Measurements from ENCODE around the gene ZBTB16. TPM values are rescaled to one million over a fixed set of nuclear protein-coding genes. Genes with fewer than 3 reads are reported as not detected.

The ZBTB16 gene
- polyA plus RNA-seq, 3 donors: 4.1 to 12.3 (median 8.3) TPM

- DNase-seq: no peak
- H4K20me1 ChIP-seq (ENCODE audit: insufficient read depth, low read length): peaks cover 59% of the 10 kb centered on the region
- peaks cover 86% of the 10 kb centered on the region for H3K4me1 Mint-ChIP-seq
- no peak overlapping the region for H3K9ac ChIP-seq (ENCODE audit: insufficient read depth, low read length, poor library complexity, severe bottlenecking)
- no peak overlapping the region for H3K4me2 ChIP-seq (replicated peaks; ENCODE audit: extremely low read depth, low read length, poor library complexity, severe bottlenecking)
- no peak for TF ChIP-seq CTCF (IDR thresholded peaks at IDR 0.05)
- H3K4me3 Mint-ChIP-seq: peak overlapping the region in 1 of 2 donors; percentile 77
- H3K27ac ChIP-seq (ENCODE audit: low read depth in 1 of 2, low read length in 2 of 2): no peak overlapping the region
- H3K79me2 ChIP-seq (ENCODE audit: insufficient read depth, low read length): peaks cover 6% of the 10 kb centered on the region
- H3K4me3 ChIP-seq (replicated peaks in 1 of 3; ENCODE audit: low read depth in 2 of 3, low read length in 3 of 3): no peak overlapping the region
- H3K36me3 Mint-ChIP-seq: peaks cover 0 to 10% of the 10 kb centered on the region in 2 donors
- H3K9me3 Mint-ChIP-seq: peaks cover 0 to 3% (median 0%) of the 10 kb centered on the region in 7 donors
- peak overlapping the region in 3 of 7 donors; percentile 11 to 74 (median 31) for H3K27ac Mint-ChIP-seq
- H3K27me3 Mint-ChIP-seq (ENCODE audit: low read depth in 3 of 3): peaks cover 24 to 27% (median 25%) of the 10 kb centered on the region in 3 donors
- no peaks in the 10 kb centered on the region for H3K36me3 ChIP-seq (replicated peaks in 1 of 2; ENCODE audit: control insufficient read depth in 1 of 2, insufficient read depth in 2 of 2, low read length in 2 of 2)
- 78% methylated on average over 4 of the region's 6 CpGs for WGBS (ENCODE audit: insufficient coverage)
- H3K9me3 ChIP-seq (replicated peaks in 1 of 2; ENCODE audit: control insufficient read depth in 1 of 2, insufficient read depth in 1 of 2, low read length in 2 of 2): no peaks in the 10 kb centered on the region
- H2AFZ ChIP-seq (ENCODE audit: insufficient read depth, low read depth, low read length, poor library complexity, severe bottlenecking): no peak overlapping the region
- intact Hi-C loops (cut with micrococcal nuclease): loop anchor here (5.0 to 10.0 kb wide), 3 partner anchors 55 to 83 kb away; no protein-coding TSS in a partner anchor
- peaks cover 58 to 62% of the 10 kb centered on the region in 2 donors for H3K4me1 ChIP-seq (ENCODE audit: control insufficient read depth in 1 of 2, insufficient read depth in 2 of 2, low read length in 2 of 2)
- H3K27me3 ChIP-seq (ENCODE audit: control insufficient read depth in 2 of 2, insufficient read depth in 2 of 2, low read length in 2 of 2): no peaks in the 10 kb centered on the region
Observed at GRCh38 chr11:114079511-114080065, 20.1 kb downstream of the ZBTB16 start.

GRCh38 chr11:114080219-114080618, 20.7 kb downstream of the ZBTB16 start:
- Mint-ChIP-seq H3K4me1 (peaks cover 80% of the 10 kb centered on the region), H3K27me3 (ENCODE audit: low read depth in 3 of 3) (peaks cover 20 to 27% (median 22%) of the 10 kb centered on the region in 3 donors), H3K9me3 (peaks cover 0 to 3% (median 0%) of the 10 kb centered on the region in 7 donors), H3K4me3 (peak overlapping the region in 1 of 2 donors; percentile 77), H3K27ac (peak overlapping the region in 4 of 7 donors; percentile 13 to 76 (median 36)), H3K36me3 (peaks cover 0 to 10% of the 10 kb centered on the region in 2 donors)
- Histone ChIP-seq H3K79me2 (ENCODE audit: insufficient read depth, low read length) (peaks cover 9% of the 10 kb centered on the region), H3K9me3 (replicated peaks in 1 of 2; ENCODE audit: control insufficient read depth in 1 of 2, insufficient read depth in 1 of 2, low read length in 2 of 2) (no peaks in the 10 kb centered on the region), H3K9ac (ENCODE audit: insufficient read depth, low read length, poor library complexity, severe bottlenecking) (no peak overlapping the region), H3K36me3 (replicated peaks in 1 of 2; ENCODE audit: control insufficient read depth in 1 of 2, insufficient read depth in 2 of 2, low read length in 2 of 2) (no peaks in the 10 kb centered on the region), H3K27ac (ENCODE audit: low read depth in 1 of 2, low read length in 2 of 2) (no peak overlapping the region), H4K20me1 (ENCODE audit: insufficient read depth, low read length) (peaks cover 54% of the 10 kb centered on the region), H2AFZ (ENCODE audit: insufficient read depth, low read depth, low read length, poor library complexity, severe bottlenecking) (no peak overlapping the region), H3K4me3 (replicated peaks in 1 of 3; ENCODE audit: low read depth in 2 of 3, low read length in 3 of 3) (no peak overlapping the region), H3K4me2 (replicated peaks; ENCODE audit: extremely low read depth, low read length, poor library complexity, severe bottlenecking) (peak overlapping the region; percentile 19), H3K27me3 (ENCODE audit: control insufficient read depth in 2 of 2, insufficient read depth in 2 of 2, low read length in 2 of 2) (no peaks in the 10 kb centered on the region), H3K4me1 (ENCODE audit: control insufficient read depth in 1 of 2, insufficient read depth in 2 of 2, low read length in 2 of 2) (peaks cover 51 to 56% of the 10 kb centered on the region in 2 donors)
- DNase-seq: peak; percentile 49 to 63 (median 59)
- intact Hi-C loops (cut with micrococcal nuclease): loop anchor here in 1 of 2 donors (10.0 kb wide), 1 partner anchor 55 kb away; no protein-coding TSS in a partner anchor
- no peak for TF ChIP-seq CTCF (IDR thresholded peaks at IDR 0.05)
- no CpG with 5 or more reads among the region's 5 CpGs for WGBS (ENCODE audit: insufficient coverage)
